IPS-NIHi7 (cell line): ENCODE measurements around the gene SUN1.
A peak's percentile ranks its signal among the peaks of the same experiment; 100 is the strongest.

Source experiments
- DNase-seq: peaks from one replicate; pipeline ENCODE4 v3.0.0; 2012; ENCODE audit warnings: mixed read lengths; ENCODE audit errors: extremely low spot score

Gene SUN1

GRCh38 chr7:889391-889790 lies 57.1 kb downstream of the SUN1 start:
- no peak for DNase-seq

- DNase-seq: no peak
Observed at GRCh38 chr7:890868-891267, 58.6 kb downstream of the SUN1 start.

GRCh38 chr7:891291-891690 lies 59.0 kb downstream of the SUN1 start:
- no peak for DNase-seq

GRCh38 chr7:891805-892204 lies 59.5 kb downstream of the SUN1 start:
- DNase-seq: no peak

GRCh38 chr7:892648-893593 lies 60.6 kb downstream of the SUN1 start:
- DNase-seq: no peak

GRCh38 chr7:893686-894085 lies 61.4 kb downstream of the SUN1 start:
- no peak for DNase-seq

GRCh38 chr7:894164-894867 lies 62.0 kb downstream of the SUN1 start:
- no peak for DNase-seq

GRCh38 chr7:894927-895450 lies 62.7 kb downstream of the SUN1 start:
- no peak for DNase-seq

GRCh38 chr7:895451-896052 lies 63.3 kb downstream of the SUN1 start:
- DNase-seq: no peak

- DNase-seq: no peak
Observed at GRCh38 chr7:896346-897075, 64.2 kb downstream of the SUN1 start.

GRCh38 chr7:897086-897485 lies 64.8 kb downstream of the SUN1 start:
- no peak for DNase-seq

- DNase-seq: no peak
Observed at GRCh38 chr7:897771-898376, 65.6 kb downstream of the SUN1 start.

GRCh38 chr7:898460-898854 lies 66.2 kb downstream of the SUN1 start:
- DNase-seq: no peak

GRCh38 chr7:898855-899681 lies 66.8 kb downstream of the SUN1 start:
- no peak for DNase-seq

- DNase-seq: no peak
Observed at GRCh38 chr7:899806-900205, 67.5 kb downstream of the SUN1 start.

GRCh38 chr7:900331-901040 lies 68.2 kb downstream of the SUN1 start:
- DNase-seq: no peak

- DNase-seq: no peak
Observed at GRCh38 chr7:901041-901387, 68.7 kb downstream of the SUN1 start.

GRCh38 chr7:901388-902154 lies 69.3 kb downstream of the SUN1 start:
- peak; percentile 100 for DNase-seq

GRCh38 chr7:902996-903395 lies 70.7 kb downstream of the SUN1 start:
- no peak for DNase-seq
